K562 (cell line): Measurements from ENCODE around the gene VWA8.

ENCODE experiments used
- CTCF ChIP-seq, 3 experiments: IDR thresholded peaks in 2 of 3; conservative IDR thresholded peaks in 1 of 3; 2 replicates each; pipeline ENCODE4 v1.5.1; 2011 to 2012; ENCODE audit warnings: low read length in 3 of 3, mild to moderate bottlenecking in 3 of 3, control low read depth in 2 of 3, improper control_type of control experiment in 1 of 3, inconsistent platforms in 1 of 3, low read depth in 1 of 3, mixed read lengths in 1 of 3, moderate library complexity in 1 of 3; ENCODE audit not compliant: insufficient read depth in 2 of 3
- EP300 ChIP-seq: IDR thresholded peaks from 2 replicates; pipeline ENCODE4 v1.6.1; 2012; ENCODE audit warnings: low read length, improper control_type of control experiment
- SIN3B ChIP-seq: fragments of 450-650 bp; IDR thresholded peaks from 2 replicates; pipeline ENCODE4 v1.6.1; 2017; ENCODE audit warnings: low read depth, mild to moderate bottlenecking, moderate library complexity
- ZBTB34 ChIP-seq: fragments of 250-450 bp; sonication (Bioruptor Pico); IDR thresholded peaks from 2 replicates; pipeline ENCODE4 v1.8.0; 2021; ENCODE audit warnings: mild to moderate bottlenecking, moderate library complexity
- ZNF384 ChIP-seq: IDR thresholded peaks from 2 replicates; pipeline ENCODE4 v1.6.1; 2012; ENCODE audit warnings: low read depth, low read length, improper control_type of control experiment
- ZNF740 ChIP-seq, 3 experiments: fragments of 200-800 bp in 1 of 3; sonication (Bioruptor generic) in 1 of 3; sonication (generic) in 1 of 3; formaldehyde crosslinking in 1 of 3; IDR thresholded peaks; 2 replicates each; pipeline versions ENCODE4 v1.6.1 to v1.8.0; 2016 to 2022; ENCODE audit warnings: mild to moderate bottlenecking in 2 of 3, missing compliant biosample characterization in 2 of 3, missing genetic modification characterization in 2 of 3, missing genetic modification reagents in 1 of 3

- TF ChIP-seq CTCF (IDR thresholded peaks at IDR 0.05 in 2 of 3, conservative IDR thresholded peaks at IDR 0.05 in 1 of 3; ENCODE audit: insufficient read depth in 2 of 3, low read depth in 1 of 3, low read length in 3 of 3) (no peak), SIN3B (no peak), EP300 (no peak), ZBTB34 (no peak), ZNF384 (no peak), ZNF740 (CRISPR knock-in tag; IDR thresholded peaks at IDR 0.05) (no peak), ZNF740 (tag; IDR thresholded peaks at IDR 0.05) (no peak)
These were observed 278.9 kb downstream of the VWA8 start for GRCh38 chr13:41682001-41682400.
